MM.1S (cell line): Measurements from ENCODE around the gene SLAIN2.

Experiments
- EZH2 ChIP-seq: fragments of 300-600 bp; sonication (generic); optimal IDR thresholded peaks from 2 replicates; pipeline ENCODE3; 2017; ENCODE audit warnings: low read depth, mild to moderate bottlenecking, antibody characterized with exemption, low read length, mixed read lengths
- EZH2phosphoT487 ChIP-seq: fragments of 300-600 bp; sonication (generic); IDR thresholded peaks from 2 replicates; pipeline ENCODE4 v1.6.1; 2018; ENCODE audit warnings: antibody characterized with exemption, low read length
- TF ChIP-seq, protein P1 (sequence below): fragments of 300-600 bp; sonication (generic); IDR thresholded peaks from 2 replicates; pipeline ENCODE4 v1.5.1; 2016; ENCODE audit warnings: antibody characterized with exemption, low read length, mixed read lengths

DNA sequence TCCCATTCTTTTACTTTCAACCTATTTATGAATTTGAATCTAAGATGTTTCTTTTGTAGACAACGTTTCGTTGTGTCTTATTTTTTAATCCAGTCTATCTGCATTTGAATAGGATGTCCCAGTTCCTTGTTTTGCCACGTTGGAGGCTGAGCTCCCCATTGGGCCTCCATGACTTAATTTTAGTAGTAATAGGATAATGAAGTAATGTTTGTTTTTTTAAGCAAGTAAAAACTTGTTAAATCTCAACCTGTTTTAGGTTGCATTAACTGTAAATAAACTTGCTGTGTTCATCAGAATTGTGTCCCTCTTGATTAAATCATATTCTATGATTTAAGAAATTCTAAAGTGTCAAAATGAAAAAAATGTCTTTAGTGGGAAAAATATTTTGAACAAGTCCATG is 25.3 kb downstream of the SLAIN2 start:
- TF ChIP-seq, protein P1, sequence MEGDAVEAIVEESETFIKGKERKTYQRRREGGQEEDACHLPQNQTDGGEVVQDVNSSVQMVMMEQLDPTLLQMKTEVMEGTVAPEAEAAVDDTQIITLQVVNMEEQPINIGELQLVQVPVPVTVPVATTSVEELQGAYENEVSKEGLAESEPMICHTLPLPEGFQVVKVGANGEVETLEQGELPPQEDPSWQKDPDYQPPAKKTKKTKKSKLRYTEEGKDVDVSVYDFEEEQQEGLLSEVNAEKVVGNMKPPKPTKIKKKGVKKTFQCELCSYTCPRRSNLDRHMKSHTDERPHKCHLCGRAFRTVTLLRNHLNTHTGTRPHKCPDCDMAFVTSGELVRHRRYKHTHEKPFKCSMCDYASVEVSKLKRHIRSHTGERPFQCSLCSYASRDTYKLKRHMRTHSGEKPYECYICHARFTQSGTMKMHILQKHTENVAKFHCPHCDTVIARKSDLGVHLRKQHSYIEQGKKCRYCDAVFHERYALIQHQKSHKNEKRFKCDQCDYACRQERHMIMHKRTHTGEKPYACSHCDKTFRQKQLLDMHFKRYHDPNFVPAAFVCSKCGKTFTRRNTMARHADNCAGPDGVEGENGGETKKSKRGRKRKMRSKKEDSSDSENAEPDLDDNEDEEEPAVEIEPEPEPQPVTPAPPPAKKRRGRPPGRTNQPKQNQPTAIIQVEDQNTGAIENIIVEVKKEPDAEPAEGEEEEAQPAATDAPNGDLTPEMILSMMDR = no peak
- TF ChIP-seq EZH2 (no peak), EZH2phosphoT487 (no peak)
